GM19351 (cell line): Measurements from ENCODE around the gene SLC6A6.

Experiments
- ATAC-seq: cut with Tn5 transposase; IDR thresholded peaks from one replicate; pipeline ENCODE4 v1.9.1; 2021; ENCODE audit warnings: mild to moderate bottlenecking, moderate library complexity; ENCODE audit not compliant: unreplicated experiment

The SLC6A6 gene

GRCh38 chr3:14402304-14402811 lies at the start of gene SLC6A6:
Gene SLC6A6, plus strand, starts transcription at chr3:14402606. Its CDS starts 41,029 bp downstream, at chr3:14443635.
- ATAC-seq: peak; percentile 68

GRCh38 chr3:14353502-14353901 lies 48.9 kb upstream of the SLC6A6 start:
- no peak for ATAC-seq

GRCh38 chr3:14357463-14357862 lies 44.9 kb upstream of the SLC6A6 start:
- ATAC-seq: no peak

- no peak for ATAC-seq
These were observed 43.8 kb upstream of the SLC6A6 start for GRCh38 chr3:14358426-14359211.

GRCh38 chr3:14359348-14359747 lies 43.1 kb upstream of the SLC6A6 start:
- ATAC-seq: no peak

GRCh38 chr3:14360123-14360881 lies 42.1 kb upstream of the SLC6A6 start:
- no peak for ATAC-seq

GRCh38 chr3:14361068-14361677 lies 41.2 kb upstream of the SLC6A6 start:
- no peak for ATAC-seq

- ATAC-seq: no peak
These were observed 39.5 kb upstream of the SLC6A6 start for GRCh38 chr3:14362890-14363289.

GRCh38 chr3:14363379-14363778 lies 39.0 kb upstream of the SLC6A6 start:
- ATAC-seq: no peak

- ATAC-seq: no peak
These were observed 38.4 kb upstream of the SLC6A6 start for GRCh38 chr3:14363991-14364390.

- ATAC-seq: no peak
These were observed 37.7 kb upstream of the SLC6A6 start for GRCh38 chr3:14364580-14365292.

GRCh38 chr3:14366248-14366647 lies 36.2 kb upstream of the SLC6A6 start:
- ATAC-seq: no peak

GRCh38 chr3:14366915-14367823 lies 35.2 kb upstream of the SLC6A6 start:
- no peak for ATAC-seq

- ATAC-seq: no peak
These were observed 34.3 kb upstream of the SLC6A6 start for GRCh38 chr3:14368146-14368545.

GRCh38 chr3:14368885-14369284 lies 33.5 kb upstream of the SLC6A6 start:
- no peak for ATAC-seq

GRCh38 chr3:14369675-14370669 lies 32.4 kb upstream of the SLC6A6 start:
- no peak for ATAC-seq

GRCh38 chr3:14370720-14371572 lies 31.5 kb upstream of the SLC6A6 start:
- ATAC-seq: no peak
